ENCODE measurements around the gene BANP.
"Not testable (repeated sequence)": the region's sequence is repeated elsewhere in the genome, so short reads cannot be mapped to it uniquely, and the experiment has no call there.

Gene BANP

DNA sequence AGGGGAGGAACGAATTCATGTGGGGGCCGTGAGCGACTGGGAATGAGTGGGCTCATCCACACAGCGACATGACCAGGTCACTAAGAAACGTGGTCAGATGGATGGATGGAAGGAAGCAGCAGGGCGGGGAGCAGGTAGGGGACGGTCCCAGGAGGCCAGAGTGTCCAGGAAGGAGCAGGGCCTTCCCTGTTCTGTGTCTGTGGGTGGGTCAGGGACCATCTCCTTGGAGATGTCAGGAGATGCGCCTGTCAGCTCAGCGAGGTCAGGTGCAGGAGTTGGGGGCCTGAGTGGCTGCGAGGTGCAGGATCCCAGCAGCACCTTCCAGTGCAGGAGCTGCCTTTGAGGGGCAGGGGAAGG, 85.4 kb downstream of the BANP start:
- not testable (repeated sequence) for H3K9me3 ChIP-seq (replicated peaks in 1 of 2; ENCODE audit: control insufficient read depth in 2 of 2, insufficient read depth in 1 of 2, low read depth in 1 of 2, low read length in 2 of 2); H2BK5ac ChIP-seq (ENCODE audit: low read length); H4K8ac ChIP-seq (ENCODE audit: low read depth, low read length); H3K79me1 ChIP-seq (ENCODE audit: low read depth, low read length); H3K23ac ChIP-seq (ENCODE audit: low read depth, low read length, poor library complexity); H3K4me2 ChIP-seq (ENCODE audit: insufficient read depth, low read length, poor library complexity, severe bottlenecking); H2AK5ac ChIP-seq (ENCODE audit: low read depth, low read length); H3K9ac ChIP-seq (ENCODE audit: low read depth, low read length, poor library complexity); H2BK15ac ChIP-seq (ENCODE audit: low read length); H3K27ac ChIP-seq (replicated peaks; ENCODE audit: low read length); H2AFZ ChIP-seq (ENCODE audit: low read length); H3K14ac ChIP-seq (ENCODE audit: low read length); H3K4me1 ChIP-seq (ENCODE audit: control insufficient read depth in 2 of 2, insufficient read depth in 1 of 2, low read depth in 1 of 2, low read length in 2 of 2); H2BK120ac ChIP-seq (ENCODE audit: low read depth, low read length); H2BK12ac ChIP-seq (ENCODE audit: low read length); H3K18ac ChIP-seq (ENCODE audit: low read length); H4K91ac ChIP-seq (ENCODE audit: low read depth, low read length, poor library complexity); H3K4ac ChIP-seq (ENCODE audit: low read length); H3K4me3 ChIP-seq (ENCODE audit: low read length in 2 of 2); H3K27me3 ChIP-seq (ENCODE audit: control insufficient read depth in 3 of 3, insufficient read depth in 3 of 3, low read depth in 1 of 3, low read length in 3 of 3); DNase-seq (ENCODE audit: low spot score)
- peaks cover 7 to 25% of the 10 kb centered on the region in 2 donors for H3K36me3 ChIP-seq (replicated peaks in 1 of 2; ENCODE audit: control insufficient read depth in 2 of 2, insufficient read depth in 2 of 2, low read length in 2 of 2)
- WGBS, 2 donors (ENCODE audit: extremely low coverage in 2 of 2, insufficient read length in 2 of 2, insufficient replicate concordance in 1 of 2): no CpG with 5 or more reads among the region's 10 CpGs

DNA sequence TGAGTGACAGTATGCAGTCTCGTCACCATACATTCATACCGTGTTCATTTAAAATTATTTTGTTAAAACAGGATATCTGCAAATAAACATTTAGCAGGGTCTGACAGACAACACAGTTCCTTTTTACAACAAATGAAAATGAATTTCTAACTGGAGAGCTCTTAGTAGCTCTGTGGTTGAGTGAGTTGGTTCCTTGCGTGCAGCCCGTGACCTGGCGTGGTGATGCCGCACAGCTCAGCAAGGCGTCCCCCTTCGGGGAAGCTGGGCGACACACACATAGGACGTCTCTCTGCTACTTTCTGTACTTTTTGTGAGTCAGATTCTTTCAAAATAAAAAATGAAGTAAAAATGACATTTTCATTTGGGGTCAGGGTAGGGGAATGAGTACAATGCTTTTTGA, 86.1 kb downstream of the BANP start:
- H2BK12ac ChIP-seq (ENCODE audit: low read length); H3K9ac ChIP-seq (ENCODE audit: low read depth, low read length, poor library complexity); H2BK5ac ChIP-seq (ENCODE audit: low read length); H2BK15ac ChIP-seq (ENCODE audit: low read length); H2AFZ ChIP-seq (ENCODE audit: low read length); H3K27me3 ChIP-seq (ENCODE audit: control insufficient read depth in 3 of 3, insufficient read depth in 3 of 3, low read depth in 1 of 3, low read length in 3 of 3); H3K9me3 ChIP-seq (replicated peaks in 1 of 2; ENCODE audit: control insufficient read depth in 2 of 2, insufficient read depth in 1 of 2, low read depth in 1 of 2, low read length in 2 of 2); H3K23ac ChIP-seq (ENCODE audit: low read depth, low read length, poor library complexity); H3K4ac ChIP-seq (ENCODE audit: low read length); H3K18ac ChIP-seq (ENCODE audit: low read length); DNase-seq (ENCODE audit: low spot score); H2BK120ac ChIP-seq (ENCODE audit: low read depth, low read length); H3K79me1 ChIP-seq (ENCODE audit: low read depth, low read length); H3K14ac ChIP-seq (ENCODE audit: low read length); H3K4me3 ChIP-seq (ENCODE audit: low read length in 2 of 2); H4K91ac ChIP-seq (ENCODE audit: low read depth, low read length, poor library complexity); H2AK5ac ChIP-seq (ENCODE audit: low read depth, low read length); H3K4me2 ChIP-seq (ENCODE audit: insufficient read depth, low read length, poor library complexity, severe bottlenecking); H3K27ac ChIP-seq (replicated peaks; ENCODE audit: low read length); H4K8ac ChIP-seq (ENCODE audit: low read depth, low read length); H3K4me1 ChIP-seq (ENCODE audit: control insufficient read depth in 2 of 2, insufficient read depth in 1 of 2, low read depth in 1 of 2, low read length in 2 of 2): not testable (repeated sequence)
- WGBS, 2 donors (ENCODE audit: extremely low coverage in 2 of 2, insufficient read length in 2 of 2, insufficient replicate concordance in 1 of 2): no CpG with 5 or more reads among the region's 10 CpGs
- peaks cover 7 to 25% of the 10 kb centered on the region in 2 donors for H3K36me3 ChIP-seq (replicated peaks in 1 of 2; ENCODE audit: control insufficient read depth in 2 of 2, insufficient read depth in 2 of 2, low read length in 2 of 2)

DNA sequence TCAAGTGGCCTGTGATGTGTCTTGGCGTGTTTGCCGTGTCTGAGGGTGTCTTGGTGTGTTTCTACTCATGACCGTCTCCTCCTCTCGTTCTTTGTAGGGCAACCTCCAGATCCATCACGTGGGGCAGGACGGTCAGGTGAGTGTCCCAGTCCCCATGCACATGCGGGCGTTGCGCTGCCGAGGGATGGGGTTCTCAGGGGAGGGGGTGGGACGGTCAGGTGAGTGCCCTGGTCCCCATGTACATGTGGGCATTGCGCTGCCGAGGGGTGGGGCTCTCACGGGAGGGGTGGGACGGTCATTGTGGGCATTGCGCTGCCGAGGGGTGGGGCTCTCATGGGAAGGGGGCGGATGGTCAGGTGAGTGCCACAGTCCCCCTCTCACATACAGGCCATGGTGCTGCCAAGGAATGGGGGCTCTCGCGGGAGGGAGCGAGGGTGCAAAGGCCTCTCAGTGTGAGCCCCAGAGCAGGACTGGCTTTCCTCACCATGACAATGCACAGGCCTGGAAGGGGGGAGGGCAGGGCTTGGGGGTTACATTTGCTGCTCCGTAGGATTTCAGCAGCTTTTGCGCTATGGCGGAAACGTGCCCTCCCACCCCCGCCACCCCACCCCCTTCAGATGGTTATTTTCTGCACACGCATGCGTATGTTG, 86.8 kb downstream of the BANP start:
- H2BK15ac ChIP-seq (ENCODE audit: low read length); H3K18ac ChIP-seq (ENCODE audit: low read length); H3K23ac ChIP-seq (ENCODE audit: low read depth, low read length, poor library complexity); H2BK5ac ChIP-seq (ENCODE audit: low read length); H2AK5ac ChIP-seq (ENCODE audit: low read depth, low read length); H2BK120ac ChIP-seq (ENCODE audit: low read depth, low read length); H3K27me3 ChIP-seq (ENCODE audit: control insufficient read depth in 3 of 3, insufficient read depth in 3 of 3, low read depth in 1 of 3, low read length in 3 of 3); H4K8ac ChIP-seq (ENCODE audit: low read depth, low read length); H3K14ac ChIP-seq (ENCODE audit: low read length); H3K4me3 ChIP-seq (ENCODE audit: low read length in 2 of 2); DNase-seq (ENCODE audit: low spot score); H3K9me3 ChIP-seq (replicated peaks in 1 of 2; ENCODE audit: control insufficient read depth in 2 of 2, insufficient read depth in 1 of 2, low read depth in 1 of 2, low read length in 2 of 2); H2AFZ ChIP-seq (ENCODE audit: low read length); H2BK12ac ChIP-seq (ENCODE audit: low read length); H4K91ac ChIP-seq (ENCODE audit: low read depth, low read length, poor library complexity); H3K27ac ChIP-seq (replicated peaks; ENCODE audit: low read length); H3K4me1 ChIP-seq (ENCODE audit: control insufficient read depth in 2 of 2, insufficient read depth in 1 of 2, low read depth in 1 of 2, low read length in 2 of 2); H3K79me1 ChIP-seq (ENCODE audit: low read depth, low read length); H3K4ac ChIP-seq (ENCODE audit: low read length); H3K4me2 ChIP-seq (ENCODE audit: insufficient read depth, low read length, poor library complexity, severe bottlenecking): not testable (repeated sequence)
- Histone ChIP-seq H3K36me3 (replicated peaks in 1 of 2; ENCODE audit: control insufficient read depth in 2 of 2, insufficient read depth in 2 of 2, low read length in 2 of 2) (peaks cover 7 to 22% of the 10 kb centered on the region in 2 donors), H3K9ac (ENCODE audit: low read depth, low read length, poor library complexity) (peak overlapping the region; percentile 44)
- no CpG with 5 or more reads among the region's 28 CpGs for WGBS, 2 donors (ENCODE audit: extremely low coverage in 2 of 2, insufficient read length in 2 of 2, insufficient replicate concordance in 1 of 2)

DNA sequence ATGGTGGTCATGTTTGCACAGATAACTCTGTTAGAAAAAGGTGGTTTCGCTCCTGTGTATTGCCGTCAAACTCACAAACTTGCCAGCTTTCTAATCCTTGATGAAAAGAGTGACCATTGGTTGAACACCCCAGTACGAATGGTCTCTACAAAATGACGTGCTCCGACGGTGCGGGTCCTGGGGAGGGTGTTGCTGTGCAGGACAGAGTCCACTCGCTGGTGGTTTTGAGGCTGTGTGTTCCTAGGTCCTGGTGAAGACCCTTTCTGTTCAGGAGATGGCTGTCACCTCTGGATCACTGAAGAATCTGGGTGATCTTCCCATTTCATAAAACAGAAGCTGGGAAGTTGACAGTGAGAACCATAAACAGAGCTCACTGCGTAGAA, 87.3 kb downstream of the BANP start:
- not testable (repeated sequence) for H3K4me3 ChIP-seq (ENCODE audit: low read length in 2 of 2); H3K4ac ChIP-seq (ENCODE audit: low read length); H2AK5ac ChIP-seq (ENCODE audit: low read depth, low read length); H3K79me1 ChIP-seq (ENCODE audit: low read depth, low read length); H3K18ac ChIP-seq (ENCODE audit: low read length); H3K9me3 ChIP-seq (replicated peaks in 1 of 2; ENCODE audit: control insufficient read depth in 2 of 2, insufficient read depth in 1 of 2, low read depth in 1 of 2, low read length in 2 of 2); H2BK120ac ChIP-seq (ENCODE audit: low read depth, low read length); H3K23ac ChIP-seq (ENCODE audit: low read depth, low read length, poor library complexity); H3K4me2 ChIP-seq (ENCODE audit: insufficient read depth, low read length, poor library complexity, severe bottlenecking); H2BK12ac ChIP-seq (ENCODE audit: low read length); H4K91ac ChIP-seq (ENCODE audit: low read depth, low read length, poor library complexity); H3K14ac ChIP-seq (ENCODE audit: low read length); H3K27ac ChIP-seq (replicated peaks; ENCODE audit: low read length); DNase-seq (ENCODE audit: low spot score); H2AFZ ChIP-seq (ENCODE audit: low read length); H3K4me1 ChIP-seq (ENCODE audit: control insufficient read depth in 2 of 2, insufficient read depth in 1 of 2, low read depth in 1 of 2, low read length in 2 of 2); H2BK5ac ChIP-seq (ENCODE audit: low read length); H4K8ac ChIP-seq (ENCODE audit: low read depth, low read length); H3K27me3 ChIP-seq (ENCODE audit: control insufficient read depth in 3 of 3, insufficient read depth in 3 of 3, low read depth in 1 of 3, low read length in 3 of 3); H2BK15ac ChIP-seq (ENCODE audit: low read length)
- Histone ChIP-seq H3K9ac (ENCODE audit: low read depth, low read length, poor library complexity) (peak overlapping the region; percentile 44), H3K36me3 (replicated peaks in 1 of 2; ENCODE audit: control insufficient read depth in 2 of 2, insufficient read depth in 2 of 2, low read length in 2 of 2) (peaks cover 7 to 22% of the 10 kb centered on the region in 2 donors)
- no CpG with 5 or more reads among the region's 9 CpGs for WGBS, 2 donors (ENCODE audit: extremely low coverage in 2 of 2, insufficient read length in 2 of 2, insufficient replicate concordance in 1 of 2)

Data from neuronal stem cell (in vitro differentiated cells).